Activated CD4-positive, CD25-positive, alpha-beta regulatory T cell treated with anti-CD3 and anti-CD28 coated beads, Interleukin-2, amount 50 U/mL, for 24 hours (primary cell): ENCODE measurements around the gene HPD.
"Not testable (repeated sequence)": the region's sequence is repeated elsewhere in the genome, so short reads cannot be mapped to it uniquely, and the experiment has no call there.

ENCODE experiments used
- ATAC-seq, 2 donors: fragments of 150-1000 bp; cut with Tn5 transposase; one replicate each; pipeline ENCODE4 v1.10.0; 2021; ENCODE audit warnings: mild to moderate bottlenecking in 1 of 2, moderate library complexity in 1 of 2

The HPD gene

GRCh38 chr12:121858662-121859572 lies at the start of gene HPD:
Gene HPD, minus strand, starts transcription at chr12:121858859. Its CDS starts 36 bp downstream, at chr12:121858823.
- ATAC-seq, result no peak

DNA sequence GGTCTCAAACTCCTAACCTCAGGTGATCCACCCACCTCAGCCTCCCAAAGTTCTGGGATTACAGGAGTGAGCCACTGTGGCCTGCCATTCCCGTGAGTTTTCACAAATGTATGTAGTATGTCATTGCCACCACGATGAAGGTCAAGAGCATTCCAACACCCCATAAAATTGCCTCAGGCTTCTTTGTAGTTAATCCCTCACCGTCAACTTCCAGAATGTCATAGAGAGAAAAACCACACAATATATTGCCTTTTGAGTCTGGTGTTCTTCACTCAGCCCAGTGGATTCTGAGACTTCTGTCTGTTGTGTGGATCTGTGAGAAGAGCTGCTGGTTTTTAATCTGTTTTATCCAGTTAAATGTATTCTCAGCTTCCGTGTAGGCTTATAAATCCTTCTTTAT lies 47.1 kb upstream of the HPD start:
- ATAC-seq, result no peak

DNA sequence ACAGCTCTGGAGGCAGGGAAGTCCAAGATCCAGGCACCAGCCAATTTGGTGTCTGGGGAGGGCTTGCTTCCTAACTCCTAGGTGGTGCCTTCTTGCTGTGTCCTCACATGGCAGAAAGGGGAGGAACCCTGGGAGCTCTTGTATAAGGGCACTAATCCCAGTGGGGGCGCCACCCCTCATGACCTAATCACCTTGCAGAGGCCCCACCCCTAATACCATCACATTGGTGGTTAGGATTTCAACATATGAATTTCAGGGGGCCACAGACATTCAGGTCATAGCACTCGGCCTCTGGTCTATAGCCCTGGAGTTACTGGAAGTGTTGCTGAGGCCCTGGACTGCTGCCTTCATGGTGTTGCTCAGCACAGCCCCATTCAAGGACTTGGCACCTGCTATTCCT lies 44.5 kb upstream of the HPD start:
- ATAC-seq, result no peak

DNA sequence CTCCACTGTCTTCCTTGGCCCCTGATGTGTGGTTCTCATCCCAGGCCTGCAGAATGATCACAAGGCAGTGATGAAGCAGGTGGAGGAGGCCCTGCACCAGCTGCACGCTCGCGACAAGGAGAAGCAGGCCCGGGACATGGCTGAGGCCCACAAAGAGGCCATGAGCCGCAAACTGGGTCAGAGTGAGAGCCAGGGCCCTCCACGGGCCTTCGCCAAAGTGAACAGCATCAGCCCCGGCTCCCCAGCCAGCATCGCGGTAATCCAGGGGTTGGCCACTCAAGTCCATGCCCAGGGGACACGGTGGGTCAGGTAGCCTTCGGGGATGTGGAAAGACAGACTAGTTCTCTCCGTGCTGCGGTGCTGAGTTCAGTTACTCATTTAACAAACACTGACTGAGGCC lies 40.9 kb upstream of the HPD start:
- no peak for ATAC-seq

GRCh38 chr12:121898287-121898686 lies 39.6 kb upstream of the HPD start:
- ATAC-seq, result no peak

DNA sequence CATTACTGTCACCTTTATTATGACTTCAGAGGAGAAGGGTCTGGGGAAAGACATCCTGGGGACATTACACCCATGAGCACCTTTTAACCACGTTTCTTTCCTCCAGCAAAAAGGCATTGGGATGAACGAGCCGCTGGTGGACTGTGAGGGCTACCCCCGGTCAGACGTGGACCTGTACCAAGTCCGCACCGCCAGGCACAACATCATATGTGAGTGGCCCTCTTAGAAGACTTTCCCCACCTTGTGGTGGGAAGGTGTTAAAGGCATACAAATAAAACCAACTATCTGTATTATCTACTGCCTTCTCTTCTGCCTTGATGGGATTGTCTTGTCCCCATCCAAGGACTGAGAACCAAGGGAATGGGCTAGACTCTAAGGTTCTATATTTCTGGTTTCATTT lies 36.0 kb upstream of the HPD start:
- ATAC-seq, result no peak

- ATAC-seq, result peak; percentile 49 to 68
These were observed 35.4 kb upstream of the HPD start for GRCh38 chr12:121893961-121894460.

DNA sequence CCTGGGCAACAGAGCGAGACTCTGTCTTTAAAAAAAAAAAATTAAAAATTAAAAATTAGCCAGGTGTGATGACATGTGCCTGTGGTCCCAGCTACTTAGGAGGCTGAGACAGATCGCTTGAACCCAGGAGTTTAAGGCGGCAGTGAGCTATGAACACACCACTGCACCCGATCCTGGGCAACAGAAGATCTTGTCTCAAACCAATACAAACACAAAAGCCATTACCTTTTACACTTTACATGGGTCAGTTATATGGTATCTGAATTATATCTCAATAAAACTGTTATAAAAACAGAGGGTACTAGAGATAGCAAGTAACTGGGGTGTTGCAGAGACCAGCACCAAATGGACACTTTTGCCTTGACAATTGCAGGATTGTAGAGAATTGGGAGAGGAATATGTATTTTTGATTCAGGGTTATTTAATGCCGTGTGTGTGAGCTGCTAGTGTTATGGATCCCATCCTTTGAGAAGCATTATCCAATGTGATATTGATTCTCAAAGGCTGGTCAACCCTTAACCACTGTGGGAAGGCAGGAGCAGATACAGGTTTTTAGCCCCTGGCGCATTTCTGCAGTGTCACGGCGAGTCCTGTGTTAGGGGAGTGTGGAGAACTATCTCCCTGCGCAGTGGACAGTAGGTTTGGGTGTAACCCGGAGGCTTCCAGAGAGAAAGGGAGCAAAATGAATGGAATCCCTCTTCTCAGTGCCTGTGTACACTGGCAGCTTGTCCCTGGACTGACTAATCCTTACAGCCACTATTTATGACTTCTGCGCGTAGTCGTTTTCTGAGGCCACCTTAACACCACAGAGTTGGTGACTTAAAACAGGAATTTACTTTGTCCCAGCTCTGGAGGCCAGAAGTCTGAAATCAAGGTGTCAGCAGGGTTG lies 34.3 kb upstream of the HPD start:
- ATAC-seq, result no peak

- ATAC-seq, result not testable (repeated sequence)
These were observed 31.0 kb upstream of the HPD start for GRCh38 chr12:121889661-121890060.

DNA sequence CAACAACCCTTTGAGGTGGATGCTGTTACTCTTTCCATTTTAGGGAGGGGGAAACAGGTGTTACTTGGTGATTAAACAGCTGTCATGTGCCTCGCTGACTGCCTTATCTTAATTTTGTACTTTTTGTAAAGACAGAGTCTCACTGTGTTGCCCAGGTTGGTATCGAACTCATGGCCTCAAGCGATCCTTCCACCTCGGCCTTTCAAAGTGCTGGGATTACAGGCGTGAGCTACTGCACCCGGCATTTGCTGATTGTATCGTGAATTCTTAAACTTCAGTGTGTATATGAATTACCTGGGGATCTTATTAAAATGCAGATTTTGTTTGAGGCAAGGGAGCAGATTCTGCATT lies 30.6 kb upstream of the HPD start:
- no peak for ATAC-seq

DNA sequence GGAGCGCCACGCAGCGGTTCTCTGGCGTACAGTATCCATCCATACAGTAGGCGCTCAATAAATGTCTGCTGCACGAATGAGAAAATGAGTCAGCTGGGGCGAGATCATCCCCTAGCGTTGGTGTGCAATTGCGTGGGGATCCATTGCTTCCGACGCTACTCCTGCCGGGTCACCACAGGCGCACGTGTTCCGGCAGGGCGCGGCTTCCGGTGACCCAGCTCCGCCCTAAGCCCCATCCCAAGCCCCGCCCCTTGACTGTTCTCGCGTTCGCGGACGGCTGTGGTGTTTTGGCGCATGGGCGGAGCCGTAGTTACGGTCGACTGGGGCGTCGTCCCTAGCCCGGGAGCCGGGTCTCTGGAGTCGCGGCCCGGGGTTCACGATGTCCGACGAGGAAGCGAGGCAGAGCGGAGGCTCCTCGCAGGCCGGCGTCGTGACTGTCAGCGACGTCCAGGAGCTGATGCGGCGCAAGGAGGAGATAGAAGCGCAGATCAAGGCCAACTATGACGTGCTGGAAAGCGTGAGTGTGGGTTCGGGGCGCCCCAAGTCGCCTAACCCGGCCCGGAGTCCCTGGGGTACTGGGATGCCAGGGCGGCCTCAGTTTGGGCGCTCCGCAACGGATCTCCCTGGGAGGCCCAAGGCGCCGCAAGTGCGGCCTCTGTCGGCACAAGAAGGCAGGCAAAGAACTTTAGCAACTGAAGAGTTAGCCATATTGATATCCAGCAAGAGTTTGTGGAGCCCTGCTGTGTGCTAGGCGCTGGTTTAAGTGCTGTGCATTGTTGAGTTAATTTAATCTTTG lies 30.0 kb upstream of the HPD start, which contains the start of gene PSMD9:
TSS of gene PSMD9 (plus strand) at position 313 of the 796 bp plus-strand sequence. CDS start at position 380, 67 bp downstream.
- ATAC-seq, result peak; percentile 94 to 96

GRCh38 chr12:121888083-121888477 lies 29.4 kb upstream of the HPD start:
- ATAC-seq, result no peak

- not testable (repeated sequence) for ATAC-seq
These were observed 26.5 kb upstream of the HPD start for GRCh38 chr12:121885129-121885528.

DNA sequence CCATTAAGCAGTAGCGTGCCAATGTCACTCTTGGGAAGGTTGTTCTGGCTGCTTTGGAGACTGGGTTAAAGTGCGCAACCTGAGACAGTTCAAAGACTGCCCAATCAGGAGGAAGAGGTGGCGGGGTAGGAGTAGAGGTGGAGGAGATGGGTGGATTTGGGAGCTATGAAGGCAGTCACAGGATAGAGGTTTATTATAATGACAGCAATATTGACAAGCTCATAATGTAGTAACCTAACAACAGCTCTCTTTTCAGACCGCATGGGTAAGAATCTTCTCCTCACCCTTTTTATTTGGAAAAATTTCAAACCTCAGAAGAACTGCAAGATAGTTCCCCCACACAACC lies 24.6 kb upstream of the HPD start:
- no peak for ATAC-seq

DNA sequence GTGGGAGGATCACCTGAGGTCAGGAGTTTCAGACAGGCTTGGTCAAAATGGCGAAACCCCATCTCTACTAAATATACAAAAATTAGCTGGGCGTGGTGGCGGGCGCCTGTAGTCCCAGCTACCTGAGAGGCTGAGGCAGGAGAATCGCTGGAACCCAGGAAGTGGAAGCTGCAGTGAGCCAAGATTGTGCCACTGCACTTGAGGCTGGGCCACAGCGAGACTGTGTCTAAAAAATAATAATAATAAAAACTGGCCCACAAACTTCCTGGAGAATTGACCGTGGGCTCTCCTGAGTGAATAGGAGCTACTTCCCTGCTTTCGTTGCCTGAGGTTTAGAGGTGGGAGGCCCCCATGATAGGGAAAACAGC lies 17.4 kb upstream of the HPD start:
- not testable (repeated sequence) for ATAC-seq

- ATAC-seq, result no peak
These were observed 16.9 kb upstream of the HPD start for GRCh38 chr12:121875582-121875981.

DNA sequence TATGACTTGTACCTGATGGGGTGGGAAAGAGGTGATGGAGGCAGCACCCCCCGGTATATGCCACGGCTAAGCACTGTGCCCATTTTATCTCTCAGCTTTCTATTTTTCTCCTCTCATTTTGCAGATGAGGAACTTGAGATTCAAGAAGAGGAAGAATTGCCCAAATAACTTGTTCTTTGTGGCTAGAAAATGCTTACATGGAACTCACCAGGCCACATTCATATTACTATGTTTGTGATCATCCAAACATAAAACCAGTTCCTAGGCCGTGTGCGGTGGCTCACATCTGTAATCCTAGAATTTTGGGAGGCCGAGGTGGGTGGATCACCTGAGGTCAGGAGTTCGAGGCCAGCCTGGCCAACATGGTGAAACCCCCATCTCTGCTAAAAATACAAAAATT lies 15.4 kb upstream of the HPD start:
- no peak for ATAC-seq

- no peak for ATAC-seq
These were observed 14.5 kb upstream of the HPD start for GRCh38 chr12:121873216-121873569.

GRCh38 chr12:121872546-121873215 lies 14.0 kb upstream of the HPD start:
- ATAC-seq, result no peak

GRCh38 chr12:121871467-121871866 lies 12.8 kb upstream of the HPD start:
- no peak for ATAC-seq

GRCh38 chr12:121869229-121869628 lies 10.6 kb upstream of the HPD start:
- ATAC-seq, result not testable (repeated sequence)

- ATAC-seq, result no peak
These were observed 7.7 kb upstream of the HPD start for GRCh38 chr12:121866331-121866730.
